ENCODE measurements around the gene ARHGAP44. TPM values are rescaled to one million over a fixed set of nuclear protein-coding genes. Genes with fewer than 3 reads are reported as not detected.
"Not testable (repeated sequence)": the region's sequence is repeated elsewhere in the genome, so short reads cannot be mapped to it uniquely, and the experiment has no call there.

The ARHGAP44 gene
- total and polyA plus RNA-seq, 2 donors (not counting 1 experiment from before 2014, with no cell fraction given), result 0.78 to 11.6 TPM

GRCh38 chr17:12867726-12868125 lies 78.4 kb downstream of the ARHGAP44 start:
- CTCF ChIA-PET, result no interaction called here
- POLR2A ChIA-PET, result no interaction called here

GRCh38 chr17:12873415-12874125 lies 84.3 kb downstream of the ARHGAP44 start:
- WGBS (ENCODE audit: insufficient coverage), result 100% methylated on average over 5 of the region's 7 CpGs
- H3K4me1 Mint-ChIP-seq; intact Hi-C loops (cut with micrococcal nuclease); H3K79me2 ChIP-seq (ENCODE audit: control insufficient read depth, insufficient read depth, low read length); H3K9ac ChIP-seq (ENCODE audit: low read length); H3K9me3 Mint-ChIP-seq (ENCODE audit: insufficient read depth); H3K27ac ChIP-seq (ENCODE audit: low read length in 2 of 2); H2AFZ ChIP-seq (ENCODE audit: insufficient read depth, low read depth, low read length, poor library complexity, severe bottlenecking); H3K9me3 ChIP-seq (ENCODE audit: control extremely low read depth in 1 of 3, control insufficient read depth in 2 of 3, insufficient read depth in 1 of 3, low read length in 2 of 3); H3K36me3 ChIP-seq (replicated peaks in 1 of 2; ENCODE audit: control extremely low read depth in 1 of 2, control insufficient read depth in 1 of 2, extremely low read depth in 1 of 2, insufficient read depth in 2 of 2, low read length in 1 of 2); H3K27me3 Mint-ChIP-seq; H3K4me3 Mint-ChIP-seq; POLR2A ChIA-PET; H3K4me3 ChIP-seq (ENCODE audit: control extremely low read depth in 1 of 5, extremely low read depth in 1 of 5, insufficient read depth in 1 of 5, low read depth in 2 of 5, low read length in 4 of 5); H3K4me1 ChIP-seq (ENCODE audit: control insufficient read depth in 2 of 2, insufficient read depth in 2 of 2, low read length in 2 of 2); H4K20me1 ChIP-seq (ENCODE audit: control insufficient read depth, insufficient read depth, low read length, poor library complexity, severe bottlenecking); CTCF ChIA-PET; DNase-seq; H3K27ac Mint-ChIP-seq; H3K4me2 ChIP-seq (replicated peaks; ENCODE audit: low read depth, low read length, poor library complexity, severe bottlenecking); ATAC-seq (ENCODE audit: low read depth); H3K27me3 ChIP-seq (replicated peaks in 1 of 4; ENCODE audit: control extremely low read depth in 1 of 4, control insufficient read depth in 3 of 4, insufficient read depth in 4 of 4, low read length in 3 of 4): not testable (repeated sequence)

More at GRCh38 chr17:12867726-12868125, 78.4 kb downstream of the ARHGAP44 start:
- no peaks in the 10 kb centered on the region for H3K4me1 ChIP-seq (ENCODE audit: control insufficient read depth in 2 of 2, insufficient read depth in 2 of 2, low read length in 2 of 2)
- Mint-ChIP-seq H3K9me3 (ENCODE audit: insufficient read depth) (peaks cover 4% of the 10 kb centered on the region), H3K4me3 (no peak overlapping the region), H3K27ac (no peak overlapping the region), H3K27me3 (no peaks in the 10 kb centered on the region), H3K4me1 (peaks cover 2% of the 10 kb centered on the region)
- ATAC-seq (ENCODE audit: low read depth) (no peak), DNase-seq (no peak)
- intact Hi-C loops (cut with micrococcal nuclease), result no loop called here
- H3K27ac ChIP-seq (ENCODE audit: low read length in 2 of 2), result no peak overlapping the region
- WGBS (ENCODE audit: insufficient coverage), result no CpG with 5 or more reads among the region's 5 CpGs
- H3K4me2 ChIP-seq (replicated peaks; ENCODE audit: low read depth, low read length, poor library complexity, severe bottlenecking), result no peak overlapping the region
- H3K79me2 ChIP-seq (ENCODE audit: control insufficient read depth, insufficient read depth, low read length), result no peaks in the 10 kb centered on the region
- H3K36me3 ChIP-seq (replicated peaks in 1 of 2; ENCODE audit: control extremely low read depth in 1 of 2, control insufficient read depth in 1 of 2, extremely low read depth in 1 of 2, insufficient read depth in 2 of 2, low read length in 1 of 2), result no peaks in the 10 kb centered on the region
- no peak overlapping the region for H2AFZ ChIP-seq (ENCODE audit: insufficient read depth, low read depth, low read length, poor library complexity, severe bottlenecking)
- H3K27me3 ChIP-seq (replicated peaks in 1 of 4; ENCODE audit: control extremely low read depth in 1 of 4, control insufficient read depth in 3 of 4, insufficient read depth in 4 of 4, low read length in 3 of 4), result no peaks in the 10 kb centered on the region
- H4K20me1 ChIP-seq (ENCODE audit: control insufficient read depth, insufficient read depth, low read length, poor library complexity, severe bottlenecking), result no peaks in the 10 kb centered on the region
- no peak overlapping the region for H3K9ac ChIP-seq (ENCODE audit: low read length)
- H3K9me3 ChIP-seq (ENCODE audit: control extremely low read depth in 1 of 3, control insufficient read depth in 2 of 3, insufficient read depth in 1 of 3, low read length in 2 of 3), result no peaks in the 10 kb centered on the region
- no peak overlapping the region for H3K4me3 ChIP-seq (ENCODE audit: control extremely low read depth in 1 of 5, extremely low read depth in 1 of 5, insufficient read depth in 1 of 5, low read depth in 2 of 5, low read length in 4 of 5)
- TF ChIP-seq EZH2 (IDR thresholded peaks at IDR 0.05; ENCODE audit: borderline replicate concordance, insufficient read depth, low read depth, low read length, poor library complexity, severe bottlenecking), result no peak
- no peak for TF ChIP-seq CTCF (IDR thresholded peaks at IDR 0.05)

Data from B cell (primary cell).